Measurements from ENCODE around the gene ZBTB12.

DNA sequence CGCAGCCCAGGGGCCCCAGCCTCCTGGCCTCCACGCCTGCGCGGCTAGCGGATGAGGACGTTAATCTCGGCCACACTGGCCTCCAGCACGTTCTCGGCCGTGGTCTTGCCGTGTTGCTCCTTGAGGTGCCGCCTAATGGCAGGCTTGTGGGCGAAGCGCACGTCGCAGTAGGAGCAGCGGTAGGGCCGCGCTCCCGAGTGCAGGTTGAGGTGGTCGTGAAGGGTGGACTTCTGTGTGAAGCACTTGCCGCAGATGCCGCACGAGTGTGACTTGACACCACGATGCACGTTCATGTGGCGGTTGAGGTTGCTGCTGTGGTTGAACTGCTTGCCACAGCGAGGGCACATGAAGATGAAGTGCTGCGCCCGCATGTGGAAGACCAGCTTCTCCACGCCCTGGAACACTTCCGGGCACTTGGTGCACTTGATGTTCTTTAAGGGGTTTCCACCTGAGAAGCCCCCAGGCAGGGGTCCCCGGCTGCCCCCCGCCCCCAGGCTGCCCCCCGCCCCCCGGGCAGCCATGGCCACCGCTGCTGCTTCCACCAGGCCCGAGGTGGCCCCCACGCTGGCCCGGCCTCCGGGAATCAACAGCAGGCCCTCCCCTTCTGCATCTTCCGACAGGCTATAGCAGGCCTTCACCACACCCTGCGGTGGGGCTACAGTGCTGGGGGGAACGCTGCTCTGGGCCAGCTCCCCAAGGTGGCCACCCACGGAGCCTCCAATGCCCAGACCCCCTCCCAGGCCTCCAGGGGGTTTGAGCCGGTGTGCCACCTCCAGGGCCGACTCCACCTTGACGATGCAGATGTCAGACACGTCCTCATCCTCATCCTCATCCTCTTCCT lies 1.8 kb downstream of the ZBTB12 start:
- TF ChIP-seq, protein P1, sequence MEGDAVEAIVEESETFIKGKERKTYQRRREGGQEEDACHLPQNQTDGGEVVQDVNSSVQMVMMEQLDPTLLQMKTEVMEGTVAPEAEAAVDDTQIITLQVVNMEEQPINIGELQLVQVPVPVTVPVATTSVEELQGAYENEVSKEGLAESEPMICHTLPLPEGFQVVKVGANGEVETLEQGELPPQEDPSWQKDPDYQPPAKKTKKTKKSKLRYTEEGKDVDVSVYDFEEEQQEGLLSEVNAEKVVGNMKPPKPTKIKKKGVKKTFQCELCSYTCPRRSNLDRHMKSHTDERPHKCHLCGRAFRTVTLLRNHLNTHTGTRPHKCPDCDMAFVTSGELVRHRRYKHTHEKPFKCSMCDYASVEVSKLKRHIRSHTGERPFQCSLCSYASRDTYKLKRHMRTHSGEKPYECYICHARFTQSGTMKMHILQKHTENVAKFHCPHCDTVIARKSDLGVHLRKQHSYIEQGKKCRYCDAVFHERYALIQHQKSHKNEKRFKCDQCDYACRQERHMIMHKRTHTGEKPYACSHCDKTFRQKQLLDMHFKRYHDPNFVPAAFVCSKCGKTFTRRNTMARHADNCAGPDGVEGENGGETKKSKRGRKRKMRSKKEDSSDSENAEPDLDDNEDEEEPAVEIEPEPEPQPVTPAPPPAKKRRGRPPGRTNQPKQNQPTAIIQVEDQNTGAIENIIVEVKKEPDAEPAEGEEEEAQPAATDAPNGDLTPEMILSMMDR (conservative IDR thresholded peaks at IDR 0.05; ENCODE audit: low read length), result no peak
- TF ChIP-seq EZH2phosphoT487 (IDR thresholded peaks at IDR 0.05; ENCODE audit: borderline replicate concordance, low read depth, low read length), result no peak

Data from OCI-LY7 (cell line).